A549 (cell line): ENCODE data around the gene MAMLD1. TPM values are rescaled to one million over a fixed set of nuclear protein-coding genes. Genes with fewer than 3 reads are reported as not detected.

Source experiments
- ATAC-seq, 2 experiments: fragments of 200-7000 bp in 1 of 2; fragments of >200 bp in 1 of 2; cut with Nextera tagmentation in 1 of 2; cut with Tn5 transposase in 1 of 2; 3 replicates each; pipeline versions ENCODE4 v1.8.0 to v1.9.1; 2018 to 2020; ENCODE audit warnings: mild to moderate bottlenecking in 1 of 2, moderate library complexity in 1 of 2
- CTCF ChIA-PET: fragments of 300-600 bp; sonication (Branson Sonifier 250); formaldehyde crosslinking; extraction: SDS; loops from one replicate; lab custom pipeline; 2021; ENCODE audit warnings: antibody characterized with exemption, inconsistent platforms; lab: Yijun Ruan, JAX
- POLR2A ChIA-PET: fragments of 350-600 bp; formaldehyde crosslinking; extraction: SDS; loops from one replicate; lab custom pipeline; 2021; ENCODE audit warnings: antibody characterized with exemption, inconsistent platforms; lab: Yijun Ruan, JAX
- DNase-seq, 2 experiments: peaks; one replicate each; pipeline versions ENCODE4 v3.0.0 to v3.0.0-alpha.2; 2011 to 2016; ENCODE audit warnings: low read depth in 1 of 2, low spot score in 1 of 2
- FAIRE-seq: peaks from 2 replicates; lab custom pipeline; 2011; peaks lifted over from hg19 to GRCh38; lab: Jason Lieb, UNC
- H3K27ac ChIP-seq, 2 experiments: fragments of >200 bp; sonication (Bioruptor Twin); formaldehyde crosslinking; 3 replicates each; pipeline ENCODE4 v1.5.1; 2016 to 2017
- H3K4me1 ChIP-seq: fragments of >200 bp; sonication (Bioruptor Twin); formaldehyde crosslinking; 3 replicates; pipeline ENCODE4 v1.6.1; 2016
- H3K4me2 ChIP-seq: fragments of >200 bp; sonication (Bioruptor Twin); formaldehyde crosslinking; 3 replicates; pipeline ENCODE4 v1.6.1; 2016
- H3K4me3 ChIP-seq: fragments of >200 bp; sonication (Bioruptor Twin); formaldehyde crosslinking; 3 replicates; pipeline ENCODE4 v1.5.1; 2016
- H3K9me3 ChIP-seq: fragments of >200 bp; sonication (Bioruptor Twin); formaldehyde crosslinking; 3 replicates; pipeline ENCODE4 v1.6.1; 2016
- BHLHE40 ChIP-seq: IDR thresholded peaks from 2 replicates; pipeline ENCODE4 v1.6.1; 2012; ENCODE audit warnings: low read depth, low read length, inconsistent platforms
- CBX8 ChIP-seq: fragments of 200-600 bp; sonication (generic); IDR thresholded peaks from 2 replicates; pipeline ENCODE4 v1.6.1; 2016
- CHD2 ChIP-seq: fragments of 150-350 bp; IDR thresholded peaks from 2 replicates; pipeline ENCODE4 v1.6.1; 2014; ENCODE audit warnings: low read length; ENCODE audit not compliant: partially characterized antibody
- CTCF ChIP-seq: fragments of >200 bp; sonication (Bioruptor Twin); formaldehyde crosslinking; IDR thresholded peaks from 3 replicates; pipeline ENCODE4 v1.5.1; 2016
- E2F6 ChIP-seq: IDR thresholded peaks from 2 replicates; pipeline ENCODE4 v1.6.1; 2012; ENCODE audit warnings: low read depth, borderline replicate concordance
- EHMT2 ChIP-seq: fragments of 200-600 bp; sonication (generic); IDR thresholded peaks from 2 replicates; pipeline ENCODE4 v1.6.1; 2016; ENCODE audit warnings: antibody characterized with exemption, low read depth, mild to moderate bottlenecking, moderate library complexity
- EP300 ChIP-seq, 2 experiments: fragments of >200 bp; sonication (Bioruptor Twin); formaldehyde crosslinking; IDR thresholded peaks; 2 replicates in 1 of 2; 3 replicates in 1 of 2; pipeline ENCODE4 v1.6.1; 2016 to 2017
- FOSL2 ChIP-seq, 2 experiments: fragments of 450-650 bp in 1 of 2; fragments of >200 bp in 1 of 2; sonication (Bioruptor Twin) in 1 of 2; formaldehyde crosslinking; IDR thresholded peaks; 2 replicates each; pipeline versions ENCODE4 v1.5.0 to v1.6.1; 2016 to 2020; ENCODE audit warnings: mild to moderate bottlenecking in 1 of 2, moderate library complexity in 1 of 2
- GATA3 ChIP-seq: IDR thresholded peaks from 2 replicates; pipeline ENCODE4 v1.6.1; 2012; ENCODE audit warnings: borderline replicate concordance
- HOXB5 ChIP-seq: fragments of 250-450 bp; sonication (Bioruptor Pico); IDR thresholded peaks from 2 replicates; pipeline ENCODE4 v1.5.0; 2020; ENCODE audit warnings: mild to moderate bottlenecking, moderate library complexity
- JUNB ChIP-seq: fragments of >200 bp; sonication (Bioruptor Twin); formaldehyde crosslinking; IDR thresholded peaks from 2 replicates; pipeline ENCODE4 v1.6.1; 2016
- KDM1A ChIP-seq: fragments of 200-600 bp; sonication (generic); IDR thresholded peaks from 2 replicates; pipeline ENCODE4 v1.6.1; 2016; ENCODE audit warnings: low read depth, mild to moderate bottlenecking
- MAFK ChIP-seq: fragments of 450-650 bp; IDR thresholded peaks from 2 replicates; pipeline ENCODE4 v1.6.1; 2014; ENCODE audit not compliant: partially characterized antibody
- NR3C1 ChIP-seq: fragments of >200 bp; sonication (Bioruptor Twin); formaldehyde crosslinking; IDR thresholded peaks from 3 replicates; pipeline ENCODE4 v1.6.1; 2017
- PBX3 ChIP-seq: IDR thresholded peaks from 2 replicates; pipeline ENCODE4 v1.6.1; 2012
- PHF8 ChIP-seq: fragments of 200-600 bp; sonication (generic); IDR thresholded peaks from 2 replicates; pipeline ENCODE4 v1.6.1; 2016; ENCODE audit warnings: low read depth, mild to moderate bottlenecking, antibody characterized with exemption, moderate library complexity, borderline replicate concordance
- POLR2AphosphoS2 ChIP-seq: conservative IDR thresholded peaks from 2 replicates; pipeline ENCODE4 v1.6.1; 2012; ENCODE audit warnings: low read length, improper control_type of control experiment, inconsistent platforms
- RFX5 ChIP-seq: fragments of 450-650 bp; IDR thresholded peaks from 2 replicates; pipeline ENCODE4 v1.7.1; 2014; ENCODE audit warnings: antibody characterized with exemption, mild to moderate bottlenecking, moderate library complexity
- SMC3 ChIP-seq: fragments of >200 bp; sonication (Bioruptor Twin); formaldehyde crosslinking; IDR thresholded peaks from 3 replicates; pipeline ENCODE4 v1.6.1; 2018; ENCODE audit warnings: inconsistent platforms
- USF2 ChIP-seq: fragments of 450-650 bp; IDR thresholded peaks from 2 replicates; pipeline ENCODE4 v1.6.1; 2014; ENCODE audit warnings: antibody characterized with exemption
- ZFP36 ChIP-seq: fragments of 450-650 bp; IDR thresholded peaks from 2 replicates; pipeline ENCODE4 v1.6.1; 2014; ENCODE audit warnings: borderline replicate concordance; ENCODE audit not compliant: partially characterized antibody
- ZNF302 ChIP-seq: fragments of 250-450 bp; sonication (Bioruptor Pico); IDR thresholded peaks from 2 replicates; pipeline ENCODE4 v1.9.0; 2021; ENCODE audit warnings: inconsistent platforms, mild to moderate bottlenecking, moderate library complexity
- ZSCAN20 ChIP-seq: fragments of 250-450 bp; sonication (Bioruptor Pico); IDR thresholded peaks from 2 replicates; pipeline ENCODE4 v1.8.0; 2022; ENCODE audit warnings: mild to moderate bottlenecking, moderate library complexity
- WGBS: methylation state at CpG from one replicate; pipeline ENCODE4 v1.1.6; 2017; ENCODE audit errors: missing lambda C conversion rate; 5-methylcytosine and 5-hydroxymethylcytosine counted together
- polyA plus RNA-seq, 4 experiments: library from polyadenylated mRNA; depleted of rRNA in 3 of 4; stranded (reverse); fragments of >200 nt; fragmentation: RNase III in 1 of 4; extraction: RNeasy Plus Mini Kit Qiagen cat#74134 plus additional on column Dnase treatment in 1 of 4; gene quantifications; 2 replicates in 3 of 4; 3 replicates in 1 of 4; pipeline ENCODE4 v1.2.3, GENCODE V29; 2011 to 2017

Gene MAMLD1
- polyA plus RNA-seq, 2 of the 4 experiments (the other 2 are of a cell fraction), result 1.2 to 2.3 TPM

GRCh38 chrX:150455215-150455608 lies 92.1 kb downstream of the MAMLD1 start:
- no peak for TF ChIP-seq JUNB
- TF ChIP-seq SMC3, result no peak
- Histone ChIP-seq H3K27ac (no peak overlapping the region), H3K9me3 (no peaks in the 10 kb centered on the region), H3K4me2 (no peak overlapping the region), H3K4me3 (no peak overlapping the region), H3K4me1 (peaks cover 6% of the 10 kb centered on the region; the same call in 1 of the 3 replicates)
- FAIRE-seq (no peak), DNase-seq (no peak), ATAC-seq (no peak)
- ChIA-PET POLR2A (no interaction called here), CTCF (no interaction called here)
- 95% methylated on average over 3 of the region's 3 CpGs for WGBS

- no peak for TF ChIP-seq E2F6
- TF ChIP-seq USF2, result no peak
- TF ChIP-seq EHMT2, result no peak
- TF ChIP-seq ZNF302, result no peak
- TF ChIP-seq HOXB5, result no peak
- TF ChIP-seq KDM1A, result no peak
- no peak for TF ChIP-seq POLR2AphosphoS2
- no peak for TF ChIP-seq CTCF
- no peak for TF ChIP-seq RFX5
- no peak for TF ChIP-seq ZFP36
- no peak for TF ChIP-seq PHF8
- TF ChIP-seq MAFK, result no peak
- no peak for TF ChIP-seq PBX3
- TF ChIP-seq FOSL2 (IDR thresholded peaks at IDR 0.05), result no peak
- TF ChIP-seq FOSL2 (CRISPR knock-in tag; IDR thresholded peaks at IDR 0.05), result no peak
- TF ChIP-seq EP300 (IDR thresholded peaks at IDR 0.05), result no peak
- Histone ChIP-seq H3K4me1 (peaks cover 6% of the 10 kb centered on the region; the same call in 1 of the 3 replicates), H3K4me2 (no peak overlapping the region), H3K9me3 (no peaks in the 10 kb centered on the region), H3K27ac (peak overlapping the region; percentile 24 to 67; a peak in 4 of 6 replicates), H3K4me3 (no peak overlapping the region)
- ATAC-seq (no peak), DNase-seq (peak in 1 of 2 experiments; percentile 7), FAIRE-seq (no peak)
- POLR2A ChIA-PET, result no interaction called here
- 85% methylated on average over 4 of the region's 6 CpGs for WGBS
- CTCF ChIA-PET, result no interaction called here
Measured at GRCh38 chrX:150456466-150456865, 93.3 kb downstream of the MAMLD1 start.

- peak overlapping the region in 1 of 2 experiments; percentile 67; a peak in 3 of 6 replicates for H3K27ac ChIP-seq
- POLR2A ChIA-PET, result no interaction called here
- no peak for FAIRE-seq
- no peaks in the 10 kb centered on the region for H3K9me3 ChIP-seq
- H3K4me2 ChIP-seq, result no peak overlapping the region
- no peak for DNase-seq
- no peak for ATAC-seq
- WGBS, result 100% methylated on average over 1 of the region's 1 CpG
- TF ChIP-seq GATA3 (no peak), CHD2 (no peak), E2F6 (no peak), PBX3 (no peak), FOSL2 (IDR thresholded peaks at IDR 0.05) (no peak), FOSL2 (CRISPR knock-in tag; IDR thresholded peaks at IDR 0.05) (no peak), KDM1A (no peak), NR3C1 (no peak), SMC3 (no peak), CBX8 (no peak), ZSCAN20 (CRISPR knock-in tag) (no peak), BHLHE40 (no peak)
- CTCF ChIA-PET, result no interaction called here
- H3K4me1 ChIP-seq, result peaks cover 6% of the 10 kb centered on the region; the same call in 1 of the 3 replicates
- H3K4me3 ChIP-seq, result no peak overlapping the region
Measured at GRCh38 chrX:150456941-150457340, 93.8 kb downstream of the MAMLD1 start.
